ENCODE measurements around the gene F10.

Gene F10

GRCh38 chr13:113121183-113121927, 1.2 kb upstream of the F10 start:
- TF ChIP-seq ZFX (IDR thresholded peaks at IDR 0.05) (no peak), CTCF (conservative IDR thresholded peaks at IDR 0.05) (no peak)
- H3K27ac ChIP-seq, result no peak overlapping the region

DNA sequence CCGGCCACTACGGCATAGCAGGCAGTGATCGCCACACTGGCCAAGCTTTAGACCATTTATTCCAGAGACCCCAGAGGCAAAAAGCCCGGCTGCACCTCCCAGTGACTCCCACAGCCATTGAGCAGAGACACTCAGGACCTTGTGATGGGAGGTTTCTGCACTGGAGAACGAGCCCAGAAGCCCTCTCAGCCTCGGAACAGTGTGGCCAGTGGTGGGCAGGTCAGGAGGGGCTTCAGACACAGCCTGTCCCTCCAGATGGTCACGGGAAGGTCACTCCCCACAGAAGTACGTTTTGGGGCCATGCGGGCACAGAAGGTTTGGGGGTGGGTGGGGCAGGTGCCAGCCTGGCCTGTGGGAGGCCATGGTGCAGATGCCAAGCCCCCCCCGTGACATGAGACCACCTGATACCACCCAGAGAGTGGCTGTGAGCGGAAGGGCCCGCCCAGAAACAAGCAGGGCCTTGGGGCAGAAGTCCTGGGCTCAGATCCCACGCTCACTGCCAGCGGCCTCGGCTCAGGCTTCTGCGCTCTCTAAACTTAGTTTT, 599 bp upstream of the F10 start:
- H3K27ac ChIP-seq, result no peak overlapping the region
- no peak for TF ChIP-seq ZFX (IDR thresholded peaks at IDR 0.05)
- TF ChIP-seq CTCF (conservative IDR thresholded peaks at IDR 0.05), result no peak

- TF ChIP-seq ZFX (IDR thresholded peaks at IDR 0.05) (no peak), CTCF (conservative IDR thresholded peaks at IDR 0.05) (no peak; the same call in 1 of the 2 replicates)
- H3K27ac ChIP-seq, result no peak overlapping the region
Observed at GRCh38 chr13:113123226-113124201, 915 bp downstream of the F10 start.

- no peak overlapping the region for H3K27ac ChIP-seq
- TF ChIP-seq ZFX (IDR thresholded peaks at IDR 0.05) (no peak), CTCF (conservative IDR thresholded peaks at IDR 0.05) (no peak)
Observed at GRCh38 chr13:113124211-113124970, 1.8 kb downstream of the F10 start.

DNA sequence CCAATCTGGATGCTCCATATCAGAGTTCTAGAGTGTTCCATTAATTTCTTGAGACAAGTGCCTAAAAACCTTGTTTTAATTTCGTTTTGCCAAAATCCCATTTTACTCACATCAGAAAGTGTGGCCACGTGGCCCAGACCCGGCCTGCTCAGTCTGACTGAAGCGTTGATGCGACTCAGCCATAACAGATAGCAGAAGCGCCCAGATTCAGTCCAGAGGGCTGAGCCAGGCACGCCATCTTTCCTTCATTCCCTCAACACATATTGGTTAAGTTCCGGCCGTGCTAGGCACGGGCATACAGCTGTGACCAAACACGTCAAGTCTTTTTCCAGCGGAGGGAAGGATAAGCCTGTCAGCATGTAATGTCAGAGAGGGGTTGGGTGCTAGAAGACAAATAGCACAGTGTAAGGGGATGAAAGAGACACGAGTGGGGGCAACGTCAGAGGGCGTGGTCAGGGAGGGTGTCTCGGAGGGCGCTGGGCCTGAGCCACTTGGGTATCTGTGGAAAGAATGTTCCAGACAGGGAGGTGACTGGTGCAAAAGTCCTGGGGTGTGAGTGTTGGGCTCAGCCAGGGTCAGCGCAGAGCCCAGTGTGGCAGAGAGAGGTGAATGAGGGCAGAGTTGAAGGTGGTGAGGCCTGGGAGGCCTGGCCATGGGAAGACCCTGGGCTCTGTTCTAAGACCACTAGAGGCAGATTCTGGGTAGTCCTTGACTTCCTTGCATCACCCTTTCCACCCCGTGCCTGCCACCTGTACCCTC, 3.1 kb downstream of the F10 start:
- no peak for TF ChIP-seq CTCF (conservative IDR thresholded peaks at IDR 0.05)
- no peak for TF ChIP-seq ZFX (IDR thresholded peaks at IDR 0.05)
- H3K27ac ChIP-seq, result no peak overlapping the region

- no peak overlapping the region for H3K27ac ChIP-seq
- no peak for TF ChIP-seq CTCF (conservative IDR thresholded peaks at IDR 0.05)
- TF ChIP-seq ZFX (IDR thresholded peaks at IDR 0.05), result no peak
Observed at GRCh38 chr13:113126265-113127150, 3.9 kb downstream of the F10 start.

All from C4-2B (cell line).